NCI-H82 (cell line): Measurements from ENCODE around the gene CACNA1F.

Experiments
- DNase-seq: peaks from one replicate; lab custom pipeline; 2025; lab: John Stamatoyannopoulos, UW

Gene CACNA1F

DNA sequence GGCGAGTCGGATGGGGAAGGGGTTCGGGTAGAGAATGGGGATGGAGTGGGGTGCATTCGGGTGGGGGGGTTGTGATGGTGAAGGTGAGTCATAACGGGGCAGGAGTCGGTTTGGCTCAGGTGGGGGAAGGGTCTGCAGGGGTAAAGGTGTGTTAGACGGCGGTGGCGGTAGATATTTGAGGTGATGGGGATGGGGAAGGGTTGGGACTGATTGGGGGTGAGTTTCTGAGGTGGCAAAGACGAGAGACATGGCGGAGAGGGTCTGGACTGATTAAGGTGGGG lies 33.9 kb downstream of the CACNA1F start:
- DNase-seq: no peak

GRCh38 chrX:49198540-49199314 lies 34.4 kb downstream of the CACNA1F start:
- DNase-seq: peak; percentile 68

GRCh38 chrX:49197543-49198087 lies 35.5 kb downstream of the CACNA1F start:
- peak; percentile 86 for DNase-seq

DNA sequence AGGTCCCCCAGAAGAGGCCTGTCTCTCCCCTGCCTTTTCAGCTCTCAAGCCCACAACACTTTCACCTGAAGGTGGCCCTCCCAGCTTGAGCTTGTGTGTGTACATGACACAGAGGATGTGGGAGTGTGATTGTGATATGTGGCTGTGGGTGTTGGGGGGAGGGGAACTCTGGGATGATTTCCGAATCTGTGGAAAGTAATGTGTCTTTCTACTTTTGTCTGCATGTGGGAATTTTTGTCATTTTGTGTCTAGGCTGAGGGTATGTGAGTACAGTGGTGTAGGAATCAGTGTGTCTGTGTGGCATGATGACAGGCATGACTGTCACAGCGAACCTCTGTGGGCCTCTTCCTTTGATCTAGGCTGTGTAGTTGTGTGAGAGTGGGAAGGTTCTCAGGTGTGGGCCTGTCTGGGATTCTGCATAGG lies 39.6 kb downstream of the CACNA1F start:
- no peak for DNase-seq

DNA sequence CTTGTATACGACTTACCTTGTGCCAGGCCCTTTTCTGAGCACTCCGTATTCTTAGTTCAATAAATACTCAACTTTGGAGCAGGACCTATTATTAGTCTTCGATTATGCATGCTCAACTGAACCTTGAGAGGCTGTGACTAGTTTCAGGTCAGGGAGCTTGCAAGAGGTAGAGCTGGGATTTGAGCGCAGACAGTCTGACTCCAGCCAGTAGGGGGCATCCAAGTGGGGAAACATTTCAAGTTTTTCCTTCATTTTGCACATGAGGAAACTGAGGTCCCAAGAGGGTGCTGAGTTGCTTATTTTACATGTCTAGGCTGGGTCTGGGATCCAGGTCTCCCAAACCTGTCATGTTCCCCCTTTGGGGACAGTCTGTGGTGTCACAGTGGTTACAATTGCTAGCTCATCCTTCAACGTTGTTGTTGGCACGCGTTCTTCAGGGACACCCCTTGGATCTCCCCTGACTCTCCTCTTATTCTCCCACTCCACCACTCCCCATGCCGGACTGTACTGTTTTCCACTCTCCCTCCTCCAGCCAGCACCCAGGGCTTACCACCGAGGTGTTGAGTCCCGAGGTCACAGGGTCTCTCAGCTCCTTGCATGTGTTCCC lies 40.3 kb downstream of the CACNA1F start:
- peak; percentile 31 for DNase-seq

DNA sequence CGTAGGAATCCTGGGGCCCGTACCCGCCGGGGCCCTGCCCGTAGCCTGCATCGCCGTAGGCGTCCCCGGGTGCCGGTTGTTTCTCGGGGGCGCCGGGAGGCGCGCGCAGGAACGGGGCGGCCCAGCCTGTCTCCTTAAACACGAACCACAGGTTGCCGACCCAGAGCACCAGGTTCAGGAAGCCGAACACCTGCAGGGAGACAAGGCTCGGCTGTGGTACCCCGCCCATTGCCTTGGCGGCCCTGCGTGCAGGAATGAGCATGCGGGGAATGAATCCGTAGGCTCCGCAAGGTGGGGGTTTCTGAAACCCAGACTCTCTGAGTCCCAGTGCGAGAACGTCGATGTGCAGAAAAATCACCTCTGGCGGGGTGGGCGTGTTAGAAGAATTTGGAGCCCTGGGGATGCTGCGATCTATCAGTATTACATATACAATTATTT lies 41.5 kb downstream of the CACNA1F start:
- no peak for DNase-seq

- peak; percentile 13 for DNase-seq
These were observed 42.1 kb downstream of the CACNA1F start for GRCh38 chrX:49190821-49191573.

- DNase-seq: no peak
These were observed 43.5 kb downstream of the CACNA1F start for GRCh38 chrX:49189606-49190005.

DNA sequence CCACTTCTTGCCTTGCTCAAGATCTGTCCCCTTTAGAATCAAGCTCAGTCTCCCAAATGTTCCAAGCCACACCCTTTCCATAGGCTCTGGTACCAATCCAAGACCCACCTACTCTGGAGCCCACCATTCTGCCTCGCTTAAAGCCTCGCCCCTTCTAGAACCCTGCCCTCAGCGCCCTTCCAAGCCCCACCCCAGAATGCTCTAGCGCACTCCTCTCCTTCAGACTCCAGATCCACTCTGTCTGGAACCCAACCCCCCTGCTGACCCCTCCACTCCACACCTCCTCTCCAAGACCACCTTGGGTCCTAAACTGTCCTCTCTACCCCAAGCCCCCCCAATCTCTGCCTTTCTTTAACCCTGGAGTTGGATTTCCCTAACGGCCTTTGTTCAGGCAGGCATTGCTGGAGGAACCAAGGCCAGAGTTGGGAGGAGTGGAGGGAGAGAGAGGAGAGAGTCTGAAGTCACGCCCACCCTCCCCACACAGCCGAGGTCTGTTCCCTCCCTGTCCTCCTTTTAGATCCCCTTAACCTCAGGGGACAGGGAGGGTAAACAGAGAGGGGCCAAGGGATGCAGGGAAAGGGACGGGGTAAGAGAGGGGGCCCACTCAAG lies 44.6 kb downstream of the CACNA1F start:
- DNase-seq: peak; percentile 33

- DNase-seq: peak; percentile 67
These were observed 45.6 kb downstream of the CACNA1F start for GRCh38 chrX:49187526-49187925.

GRCh38 chrX:49187028-49187394 lies 46.1 kb downstream of the CACNA1F start:
- DNase-seq: peak; percentile 74

DNA sequence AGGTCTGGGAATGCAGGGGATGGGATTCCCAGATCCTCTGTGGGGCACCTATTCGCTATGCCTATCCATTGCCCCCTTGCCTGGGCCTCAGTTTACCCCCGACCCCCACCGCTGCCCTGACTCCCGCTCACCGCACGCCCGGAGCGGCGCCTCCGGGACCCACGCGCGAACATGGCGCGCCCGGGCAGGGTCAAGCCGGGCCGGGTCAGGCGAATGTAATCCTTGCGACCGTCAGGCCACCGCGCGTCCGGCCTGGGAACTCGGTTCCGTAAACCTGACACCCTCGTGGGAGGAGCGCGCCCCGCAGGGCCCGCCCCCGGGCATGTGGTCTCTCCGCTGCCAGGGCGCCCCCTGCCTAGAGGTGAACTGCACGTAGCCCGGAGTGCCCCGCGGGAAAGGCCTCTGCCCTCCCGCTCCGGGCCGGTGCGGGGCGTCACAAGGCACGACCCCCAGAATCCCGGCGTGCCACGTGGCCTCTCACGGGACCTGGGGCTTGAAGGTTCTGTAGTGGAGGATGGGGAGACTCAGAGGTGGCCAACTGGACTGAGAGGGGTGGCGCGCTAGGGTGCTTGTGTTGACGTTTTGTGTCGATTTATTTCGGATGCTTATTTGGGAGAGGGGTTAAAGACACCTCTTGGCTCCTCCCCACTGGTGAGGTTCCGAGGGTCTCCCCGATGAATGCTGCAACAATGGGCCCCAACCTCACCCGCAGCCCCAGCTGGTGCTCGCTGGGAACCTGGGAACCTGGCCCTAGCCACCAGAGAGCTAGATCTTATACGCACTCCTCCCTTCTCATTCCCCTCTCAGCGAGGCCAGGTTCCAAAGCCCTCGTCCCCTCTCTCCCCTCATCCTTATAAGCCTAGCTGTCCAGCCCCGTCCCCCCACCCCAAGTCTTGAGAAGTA lies 46.8 kb downstream of the CACNA1F start, which contains the start of gene PRICKLE3:
PRICKLE3 (minus strand) TSS at position 249 of the 903 bp plus-strand sequence; CDS start at position 173, 76 bp downstream.
- peak; percentile 88 for DNase-seq

DNA sequence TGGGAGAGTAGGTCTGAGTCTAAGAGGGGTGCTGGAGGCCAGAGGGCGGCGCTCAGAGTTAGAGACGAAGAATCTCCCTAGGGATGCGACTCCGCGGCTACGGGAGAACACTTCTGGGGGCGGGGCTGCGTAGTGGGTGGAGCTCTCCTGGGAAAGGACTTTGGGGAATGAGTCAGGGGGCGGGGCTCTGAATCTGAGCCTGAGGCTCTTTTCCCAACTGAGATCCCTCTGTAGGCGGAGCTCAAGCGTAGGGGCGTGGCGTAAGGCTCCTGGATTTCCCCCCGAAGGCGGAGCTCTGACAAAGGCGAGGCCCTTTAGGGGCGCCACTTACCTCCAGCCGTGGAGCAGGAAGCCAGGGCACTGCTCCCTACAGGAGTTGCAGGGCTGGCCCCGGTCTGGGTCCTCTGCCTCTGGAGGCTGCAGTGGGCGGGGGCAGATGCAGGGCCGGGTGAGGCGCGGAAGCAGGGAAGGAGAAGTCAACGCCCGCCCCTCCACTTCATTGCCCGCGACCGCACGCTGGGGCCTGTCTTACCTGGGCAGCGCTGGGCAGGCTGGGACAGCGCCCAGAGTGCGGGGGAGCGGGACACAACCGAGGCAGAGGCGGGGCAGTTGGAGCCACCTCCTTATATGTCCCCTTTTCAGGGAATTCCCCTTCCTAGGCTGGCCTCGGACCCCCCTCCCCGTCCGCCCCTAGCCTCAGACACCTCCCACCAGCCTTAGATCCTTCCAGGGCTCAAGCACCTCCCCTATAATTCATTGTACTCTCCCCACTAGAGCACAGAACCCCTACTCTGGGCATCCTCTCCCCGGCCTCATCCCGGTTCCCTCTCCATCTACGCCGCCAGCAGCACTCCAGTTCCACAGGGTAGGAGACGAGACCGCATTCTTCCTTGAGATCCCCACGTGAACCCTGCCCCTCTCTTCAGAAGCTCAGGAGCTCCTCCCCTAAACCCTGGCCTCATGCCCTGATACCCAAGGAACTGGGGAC lies 48.6 kb downstream of the CACNA1F start:
- DNase-seq: peak; percentile 99

DNA sequence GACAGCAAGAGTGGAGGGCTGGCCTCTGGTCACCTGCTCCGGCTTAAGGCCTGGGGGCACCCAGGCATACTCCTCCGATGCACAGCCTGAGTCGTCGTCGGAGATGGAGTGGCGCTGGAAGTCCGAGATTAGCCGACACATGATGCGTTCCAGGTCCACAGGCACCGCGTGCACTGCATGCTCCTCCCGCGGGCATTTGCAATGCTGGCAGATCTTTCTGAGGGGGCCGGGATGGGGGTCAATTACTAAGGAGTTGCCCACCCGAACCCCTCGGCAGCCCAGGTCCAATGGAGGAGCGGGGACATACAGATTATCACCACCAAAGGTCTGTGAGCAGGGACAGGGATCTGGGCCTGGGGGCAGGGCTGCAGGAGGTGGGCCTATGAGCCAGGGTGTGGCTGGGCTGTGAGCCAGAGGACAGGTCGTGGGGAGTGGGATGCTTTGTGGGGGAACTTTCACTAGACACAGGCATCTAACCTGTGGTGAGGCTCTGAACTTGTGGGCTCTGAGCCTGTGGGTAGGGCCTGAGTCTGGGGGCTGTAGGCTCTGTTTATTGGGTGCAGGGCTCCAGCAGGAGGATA lies 49.3 kb downstream of the CACNA1F start:
- DNase-seq: peak; percentile 70

GRCh38 chrX:49179358-49179757 lies 53.8 kb downstream of the CACNA1F start:
- no peak for DNase-seq

DNA sequence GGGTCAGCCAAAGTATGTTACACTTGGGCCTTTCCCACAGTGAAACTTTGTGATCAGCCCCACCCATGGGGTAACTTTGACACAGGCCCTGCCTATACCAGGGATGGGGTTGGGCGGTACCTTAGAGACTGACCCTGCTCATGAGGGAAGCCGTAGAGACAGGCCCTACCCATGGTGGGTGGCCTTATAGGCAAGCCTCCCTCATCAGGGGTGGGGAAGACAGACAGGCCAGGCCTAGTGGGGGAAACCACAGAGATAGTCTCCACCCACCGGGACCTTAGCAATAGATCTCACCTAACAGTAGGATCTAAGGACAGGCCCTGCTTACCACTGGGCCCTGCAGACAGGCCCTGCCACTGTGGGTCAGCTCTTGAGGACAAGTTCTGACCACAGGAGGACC lies 54.6 kb downstream of the CACNA1F start:
- no peak for DNase-seq

DNA sequence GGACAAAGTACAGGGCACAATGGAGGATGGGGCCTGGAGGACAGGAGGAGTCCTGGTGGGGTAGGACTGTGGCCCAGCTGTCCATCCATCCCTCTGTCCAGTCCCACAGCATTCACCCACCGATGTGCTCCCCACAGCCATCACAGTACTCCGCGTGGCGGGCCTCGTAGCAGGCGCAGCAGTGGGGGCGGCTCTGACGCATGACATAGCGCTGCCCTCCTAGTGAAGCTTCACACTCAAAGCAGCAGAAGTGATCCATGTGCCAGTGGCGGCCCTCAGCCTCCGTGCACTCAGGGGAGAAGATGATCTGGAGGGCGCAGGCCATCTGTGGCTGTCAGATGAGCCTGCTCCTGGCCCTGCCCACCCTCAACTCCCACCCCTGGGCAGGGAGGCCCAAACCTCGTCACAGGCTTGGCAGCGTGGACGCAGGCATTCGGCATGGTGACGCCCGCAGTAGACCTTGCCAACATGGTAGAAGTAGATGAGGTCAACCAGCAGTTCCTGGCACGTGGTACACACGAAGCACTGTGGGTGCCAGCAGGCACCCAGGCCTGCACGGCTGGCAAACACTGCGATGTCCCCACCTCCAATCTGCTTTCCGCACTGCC lies 55.2 kb downstream of the CACNA1F start:
- DNase-seq: no peak

DNA sequence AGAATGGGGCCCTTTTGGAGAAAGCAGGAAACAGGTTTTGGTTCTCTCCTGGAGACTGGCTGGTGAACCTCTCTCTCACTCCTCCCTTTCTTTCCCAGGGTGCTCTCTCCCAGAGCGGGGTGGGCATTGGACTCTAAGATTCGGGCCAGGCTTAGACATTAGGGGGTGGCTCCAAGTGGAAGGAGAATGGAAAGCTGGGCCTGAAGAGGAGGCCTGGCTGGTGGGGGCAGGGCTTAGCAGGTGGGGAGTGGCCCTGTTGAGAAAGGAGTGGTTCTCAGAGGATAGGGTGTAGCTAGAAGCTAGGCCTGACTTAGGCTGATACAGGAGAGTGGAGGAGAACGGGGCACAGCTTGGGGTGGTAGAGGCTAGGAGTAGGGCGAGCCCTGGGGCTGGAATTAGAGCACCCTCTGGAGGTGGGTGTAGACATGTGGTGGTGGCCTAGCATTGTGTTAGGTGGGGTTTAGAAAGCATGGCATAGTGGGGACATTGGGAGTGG lies 55.8 kb downstream of the CACNA1F start:
- peak; percentile 28 for DNase-seq
